Keratinocyte (primary cell): ENCODE results near the gene CD300H. TPM values are rescaled to one million over a fixed set of nuclear protein-coding genes. Genes with fewer than 3 reads are reported as not detected.

ENCODE experiments used
- DNase-seq: peaks from one replicate; pipeline ENCODE4 v3.0.0-alpha.2; 2011; ENCODE audit warnings: low read depth, missing footprints, low spot score
- FAIRE-seq: peaks from 2 replicates; lab custom pipeline; 2011; peaks lifted over from hg19 to GRCh38; lab: Jason Lieb, UNC
- H2AFZ ChIP-seq: 2 replicates; pipeline ENCODE4 v1.6.0; 2012; ENCODE audit warnings: low read length, control low read depth, inconsistent platforms; ENCODE audit not compliant: control insufficient read depth
- H3K27ac ChIP-seq: 2 replicates; pipeline ENCODE4 v1.5.1; 2011; ENCODE audit warnings: low read length; ENCODE audit not compliant: control insufficient read depth, insufficient read depth
- H3K27me3 ChIP-seq: 3 replicates; pipeline ENCODE4 v1.6.0; 2011; ENCODE audit warnings: low read length; ENCODE audit not compliant: control insufficient read depth, insufficient read depth; ENCODE audit errors: extremely low read depth
- H3K36me3 ChIP-seq, 2 experiments: 2 replicates in 1 of 2; 3 replicates in 1 of 2; pipeline ENCODE4 v1.5.1; 2011; ENCODE audit warnings: low read length in 2 of 2, mild to moderate bottlenecking in 1 of 2; ENCODE audit not compliant: control insufficient read depth in 2 of 2, insufficient read depth in 2 of 2; ENCODE audit errors: extremely low read depth in 1 of 2
- H3K4me1 ChIP-seq: 3 replicates; pipeline ENCODE4 v1.5.1; 2011; ENCODE audit warnings: low read length; ENCODE audit not compliant: control insufficient read depth, insufficient read depth; ENCODE audit errors: extremely low read depth
- H3K4me2 ChIP-seq: 3 replicates; pipeline ENCODE4 v1.6.0; 2011; ENCODE audit warnings: low read depth, low read length; ENCODE audit not compliant: control insufficient read depth, insufficient read depth; ENCODE audit errors: extremely low read depth
- H3K4me3 ChIP-seq, 3 experiments: fragments of 200-600 bp in 1 of 3; sonication (generic) in 1 of 3; 2 replicates in 2 of 3; 3 replicates in 1 of 3; pipeline ENCODE4 v1.5.1; 2011 to 2016; ENCODE audit warnings: low read length in 3 of 3, mild to moderate bottlenecking in 3 of 3, control low read depth in 2 of 3, inconsistent platforms in 1 of 3, low read depth in 1 of 3, mixed read lengths in 1 of 3, mixed run types in 1 of 3, moderate library complexity in 1 of 3; ENCODE audit not compliant: control insufficient read depth in 2 of 3, insufficient read depth in 2 of 3; ENCODE audit errors: extremely low read depth in 1 of 3
- H3K79me2 ChIP-seq: 2 replicates; pipeline ENCODE4 v1.6.0; 2012; ENCODE audit warnings: low read length; ENCODE audit not compliant: control insufficient read depth, insufficient read depth
- H3K9ac ChIP-seq: 3 replicates; pipeline ENCODE4 v1.6.0; 2011; ENCODE audit warnings: low read length; ENCODE audit not compliant: control insufficient read depth, insufficient read depth; ENCODE audit errors: extremely low read depth
- H3K9me1 ChIP-seq: 3 replicates; pipeline ENCODE4 v1.6.0; 2011; ENCODE audit warnings: low read length; ENCODE audit not compliant: control insufficient read depth, insufficient read depth; ENCODE audit errors: extremely low read depth
- H3K9me3 ChIP-seq: 2 replicates; pipeline ENCODE4 v1.5.1; 2012; ENCODE audit warnings: low read depth, low read length; ENCODE audit not compliant: control insufficient read depth
- H4K20me1 ChIP-seq: 3 replicates; pipeline ENCODE4 v1.6.0; 2011; ENCODE audit warnings: low read length; ENCODE audit not compliant: control insufficient read depth, insufficient read depth; ENCODE audit errors: extremely low read depth
- EZH2 ChIP-seq: IDR thresholded peaks from one replicate; pipeline ENCODE4 v1.6.1; 2012; ENCODE audit warnings: inconsistent platforms, mild to moderate bottlenecking, low read length, moderate library complexity
- dilution Hi-C: fragments of 300-500 bp; cut with MboI; formaldehyde crosslinking; loops from one replicate; pipeline ENCODE4 v1.7.0; 2020; ENCODE audit warnings: low sequenced_read_pairs; ENCODE audit not compliant: extremely low pct_ligation_motif_present
- polyA plus RNA-seq, 5 experiments: library from polyadenylated mRNA; depleted of rRNA in 3 of 5; stranded (reverse) in 3 of 5; stranded (forward) in 1 of 5; unstranded in 1 of 5; fragments of >200 nt; gene quantifications; 1 replicate in 1 of 5; 2 replicates in 3 of 5; 3 replicates in 1 of 5; pipeline versions ENCODE4 v1.2.1 to v1.2.3, GENCODE V29; 2011 to 2012; ENCODE audit warnings: missing spikeins in 2 of 5, low read depth in 1 of 5, low replicate concordance in 1 of 5
- TF ChIP-seq, protein P1 (sequence below), 3 experiments: IDR thresholded peaks in 1 of 3; conservative IDR thresholded peaks in 1 of 3; optimal IDR thresholded peaks in 1 of 3; 2 replicates in 2 of 3; 3 replicates in 1 of 3; pipeline versions ENCODE3 to v1.5.1; 2011; ENCODE audit warnings: low read length in 3 of 3, mild to moderate bottlenecking in 3 of 3, moderate library complexity in 2 of 3, control low read depth in 1 of 3, inconsistent platforms in 1 of 3; ENCODE audit not compliant: insufficient read depth in 2 of 3; ENCODE audit errors: extremely low read depth in 1 of 3

Gene CD300H
- polyA plus RNA-seq, 1 donor (not counting 4 experiments of a cell fraction or from before 2014, with no cell fraction given): not detected

DNA sequence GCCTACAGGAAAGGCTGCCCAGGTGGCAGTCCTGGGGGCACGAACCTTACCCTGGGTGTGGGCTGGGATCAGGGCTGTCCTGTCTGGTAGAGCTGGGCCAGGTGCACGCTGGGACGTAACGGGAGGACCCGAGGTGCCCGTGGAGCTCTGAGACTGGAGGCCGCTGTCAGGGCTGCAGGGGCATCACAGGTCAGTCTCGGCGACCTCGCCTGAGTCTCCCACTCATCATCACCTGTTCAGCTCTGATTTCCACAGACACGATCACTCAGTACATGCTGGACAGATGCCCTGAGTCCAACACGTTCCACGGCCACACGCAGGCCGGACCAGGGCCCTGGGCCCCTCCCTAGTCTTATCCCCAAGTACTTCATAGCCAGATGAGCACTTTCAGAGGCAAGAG lies 16.7 kb downstream of the CD300H start:
- Histone ChIP-seq H4K20me1 (no peaks in the 10 kb centered on the region), H3K9me3 (no peaks in the 10 kb centered on the region), H3K36me3 (no peaks in the 10 kb centered on the region), H3K27me3 (no peaks in the 10 kb centered on the region), H3K4me1 (peaks cover 22% of the 10 kb centered on the region), H3K4me3 (no peak overlapping the region), H3K79me2 (no peaks in the 10 kb centered on the region), H3K27ac (no peak overlapping the region), H3K9ac (no peak overlapping the region), H2AFZ (no peak overlapping the region), H3K4me2 (no peak overlapping the region), H3K9me1 (no peaks in the 10 kb centered on the region)
- DNase-seq: no peak
- dilution Hi-C loops: no loop called here
- TF ChIP-seq, protein P1, sequence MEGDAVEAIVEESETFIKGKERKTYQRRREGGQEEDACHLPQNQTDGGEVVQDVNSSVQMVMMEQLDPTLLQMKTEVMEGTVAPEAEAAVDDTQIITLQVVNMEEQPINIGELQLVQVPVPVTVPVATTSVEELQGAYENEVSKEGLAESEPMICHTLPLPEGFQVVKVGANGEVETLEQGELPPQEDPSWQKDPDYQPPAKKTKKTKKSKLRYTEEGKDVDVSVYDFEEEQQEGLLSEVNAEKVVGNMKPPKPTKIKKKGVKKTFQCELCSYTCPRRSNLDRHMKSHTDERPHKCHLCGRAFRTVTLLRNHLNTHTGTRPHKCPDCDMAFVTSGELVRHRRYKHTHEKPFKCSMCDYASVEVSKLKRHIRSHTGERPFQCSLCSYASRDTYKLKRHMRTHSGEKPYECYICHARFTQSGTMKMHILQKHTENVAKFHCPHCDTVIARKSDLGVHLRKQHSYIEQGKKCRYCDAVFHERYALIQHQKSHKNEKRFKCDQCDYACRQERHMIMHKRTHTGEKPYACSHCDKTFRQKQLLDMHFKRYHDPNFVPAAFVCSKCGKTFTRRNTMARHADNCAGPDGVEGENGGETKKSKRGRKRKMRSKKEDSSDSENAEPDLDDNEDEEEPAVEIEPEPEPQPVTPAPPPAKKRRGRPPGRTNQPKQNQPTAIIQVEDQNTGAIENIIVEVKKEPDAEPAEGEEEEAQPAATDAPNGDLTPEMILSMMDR (optimal IDR thresholded peaks at IDR 0.05 in 1 of 3, IDR thresholded peaks at IDR 0.05 in 1 of 3, conservative IDR thresholded peaks at IDR 0.05 in 1 of 3; ENCODE audit: extremely low read depth in 1 of 3, insufficient read depth in 2 of 3, low read length in 3 of 3): no peak
- TF ChIP-seq EZH2: no peak
- FAIRE-seq: no peak

DNA sequence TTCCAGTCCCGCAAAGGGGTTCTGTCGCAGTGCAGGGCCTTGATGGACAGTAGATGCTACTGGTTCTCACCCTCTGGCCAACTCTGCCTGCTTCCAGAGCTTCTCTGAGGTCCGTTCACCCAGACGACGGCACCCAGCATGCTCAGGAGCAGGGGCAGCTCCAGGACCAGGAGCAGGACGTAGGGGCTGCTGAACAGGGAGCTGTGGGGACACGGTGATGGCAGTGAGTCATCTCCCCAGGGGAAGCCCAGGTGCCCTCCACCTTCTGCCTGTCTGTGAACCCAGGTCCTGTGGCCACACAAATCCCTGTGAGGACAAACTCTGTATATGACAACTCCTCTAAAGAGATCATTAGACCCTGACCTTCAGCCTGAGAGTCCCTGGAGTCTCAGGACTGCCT lies 18.0 kb downstream of the CD300H start:
- H3K79me2 ChIP-seq: no peaks in the 10 kb centered on the region
- no peaks in the 10 kb centered on the region for H3K36me3 ChIP-seq
- no peaks in the 10 kb centered on the region for H3K9me3 ChIP-seq
- TF ChIP-seq EZH2: no peak
- TF ChIP-seq, protein P1 (optimal IDR thresholded peaks at IDR 0.05 in 1 of 3, IDR thresholded peaks at IDR 0.05 in 1 of 3, conservative IDR thresholded peaks at IDR 0.05 in 1 of 3; ENCODE audit: extremely low read depth in 1 of 3, insufficient read depth in 2 of 3, low read length in 3 of 3): no peak
- no peak overlapping the region for H3K4me2 ChIP-seq
- H3K9ac ChIP-seq: no peak overlapping the region
- no peak overlapping the region for H2AFZ ChIP-seq
- DNase-seq (no peak), FAIRE-seq (no peak)
- H3K27me3 ChIP-seq: no peaks in the 10 kb centered on the region
- dilution Hi-C loops: no loop called here
- H4K20me1 ChIP-seq: no peaks in the 10 kb centered on the region
- no peaks in the 10 kb centered on the region for H3K9me1 ChIP-seq
- H3K4me3 ChIP-seq: no peak overlapping the region
- no peak overlapping the region for H3K27ac ChIP-seq
- peaks cover 22% of the 10 kb centered on the region for H3K4me1 ChIP-seq
